Peyer's patch (tissue), 4 donors: Measurements from ENCODE around the gene STUM.

Experiments
- POLR2A ChIP-seq, 2 donors: fragments of 450-650 bp; IDR thresholded peaks; one replicate each; pipeline ENCODE4 v1.5.1; 2017; ENCODE audit warnings: antibody characterized with exemption in 2 of 2, mild to moderate bottlenecking in 2 of 2, moderate library complexity in 2 of 2
- TF ChIP-seq, protein P1 (sequence below), 6 experiments: fragments of 450-650 bp in 4 of 6; fragments of 200-600 bp in 2 of 6; sonication (generic) in 1 of 6; IDR thresholded peaks; one replicate each; pipeline ENCODE4 v1.5.1; 2017 to 2019; ENCODE audit warnings: antibody characterized with exemption in 6 of 6, mild to moderate bottlenecking in 3 of 6, moderate library complexity in 1 of 6

GRCh38 chr1:226648421-226648820 is 99.9 kb downstream of the STUM start:
- TF ChIP-seq, protein P1, sequence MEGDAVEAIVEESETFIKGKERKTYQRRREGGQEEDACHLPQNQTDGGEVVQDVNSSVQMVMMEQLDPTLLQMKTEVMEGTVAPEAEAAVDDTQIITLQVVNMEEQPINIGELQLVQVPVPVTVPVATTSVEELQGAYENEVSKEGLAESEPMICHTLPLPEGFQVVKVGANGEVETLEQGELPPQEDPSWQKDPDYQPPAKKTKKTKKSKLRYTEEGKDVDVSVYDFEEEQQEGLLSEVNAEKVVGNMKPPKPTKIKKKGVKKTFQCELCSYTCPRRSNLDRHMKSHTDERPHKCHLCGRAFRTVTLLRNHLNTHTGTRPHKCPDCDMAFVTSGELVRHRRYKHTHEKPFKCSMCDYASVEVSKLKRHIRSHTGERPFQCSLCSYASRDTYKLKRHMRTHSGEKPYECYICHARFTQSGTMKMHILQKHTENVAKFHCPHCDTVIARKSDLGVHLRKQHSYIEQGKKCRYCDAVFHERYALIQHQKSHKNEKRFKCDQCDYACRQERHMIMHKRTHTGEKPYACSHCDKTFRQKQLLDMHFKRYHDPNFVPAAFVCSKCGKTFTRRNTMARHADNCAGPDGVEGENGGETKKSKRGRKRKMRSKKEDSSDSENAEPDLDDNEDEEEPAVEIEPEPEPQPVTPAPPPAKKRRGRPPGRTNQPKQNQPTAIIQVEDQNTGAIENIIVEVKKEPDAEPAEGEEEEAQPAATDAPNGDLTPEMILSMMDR (IDR thresholded peaks at IDR 0.05): no peak
- TF ChIP-seq POLR2A (IDR thresholded peaks at IDR 0.05): no peak
